ENCODE measurements around the gene INKA2.

INKA2 gene

GRCh38 chr1:111733992-111734341 is 5.2 kb downstream of the INKA2 start:
- DNase-seq, result no peak

GRCh38 chr1:111733183-111733991 is 5.8 kb downstream of the INKA2 start:
- no peak for DNase-seq

GRCh38 chr1:111732718-111733117 is 6.5 kb downstream of the INKA2 start:
- no peak for DNase-seq

GRCh38 chr1:111731956-111732355 is 7.2 kb downstream of the INKA2 start:
- DNase-seq, result no peak

- no peak for DNase-seq
These were observed 8.5 kb downstream of the INKA2 start for GRCh38 chr1:111730706-111731105.

GRCh38 chr1:111729946-111730681 is 9.1 kb downstream of the INKA2 start:
- DNase-seq, result no peak

GRCh38 chr1:111729271-111729921 is 9.8 kb downstream of the INKA2 start:
- DNase-seq, result no peak

GRCh38 chr1:111727056-111727455 is 12.1 kb downstream of the INKA2 start:
- DNase-seq, result no peak

- DNase-seq, result no peak
These were observed 14.0 kb downstream of the INKA2 start for GRCh38 chr1:111725192-111725591.

GRCh38 chr1:111723871-111724270 is 15.3 kb downstream of the INKA2 start:
- no peak for DNase-seq

GRCh38 chr1:111723091-111723806 is 15.9 kb downstream of the INKA2 start:
- DNase-seq, result no peak

GRCh38 chr1:111720977-111721786 is 18.0 kb downstream of the INKA2 start:
- no peak for DNase-seq

- no peak for DNase-seq
These were observed 18.8 kb downstream of the INKA2 start for GRCh38 chr1:111720274-111720976.

GRCh38 chr1:111719674-111720132 is 19.5 kb downstream of the INKA2 start:
- no peak for DNase-seq

GRCh38 chr1:111719135-111719534 is 20.1 kb downstream of the INKA2 start:
- no peak for DNase-seq

- no peak for DNase-seq
These were observed 21.7 kb downstream of the INKA2 start for GRCh38 chr1:111717450-111717849.

GRCh38 chr1:111716333-111716732 is 22.9 kb downstream of the INKA2 start:
- no peak for DNase-seq

GRCh38 chr1:111709986-111710385 is 29.2 kb downstream of the INKA2 start:
- DNase-seq, result no peak

- DNase-seq, result no peak
These were observed 31.3 kb downstream of the INKA2 start for GRCh38 chr1:111707906-111708305.

GRCh38 chr1:111706921-111707320 is 32.3 kb downstream of the INKA2 start:
- no peak for DNase-seq

- no peak for DNase-seq
These were observed 33.4 kb downstream of the INKA2 start for GRCh38 chr1:111705841-111706240.

All from right kidney (tissue), 1 donor.